Sigmoid colon (tissue), 4 donors: ENCODE results near the gene SLC1A5.

Experiments
- POLR2A ChIP-seq, 2 donors: fragments of 450-650 bp; IDR thresholded peaks; one replicate each; pipeline ENCODE4 v1.6.1; 2016; ENCODE audit warnings: antibody characterized with exemption in 2 of 2, mild to moderate bottlenecking in 2 of 2, moderate library complexity in 2 of 2
- POLR2AphosphoS5 ChIP-seq, 4 donors: sonication (generic); formaldehyde crosslinking; IDR thresholded peaks; one replicate each; pipeline ENCODE4 v1.6.1; 2017; ENCODE audit warnings: antibody characterized with exemption in 4 of 4
- TF ChIP-seq, protein P1 (sequence below), 4 experiments: fragments of 450-650 bp in 3 of 4; fragments of 200-600 bp in 1 of 4; IDR thresholded peaks; one replicate each; pipeline ENCODE4 v1.5.1; 2016 to 2019; ENCODE audit warnings: antibody characterized with exemption in 4 of 4, mild to moderate bottlenecking in 3 of 4, moderate library complexity in 2 of 4

DNA sequence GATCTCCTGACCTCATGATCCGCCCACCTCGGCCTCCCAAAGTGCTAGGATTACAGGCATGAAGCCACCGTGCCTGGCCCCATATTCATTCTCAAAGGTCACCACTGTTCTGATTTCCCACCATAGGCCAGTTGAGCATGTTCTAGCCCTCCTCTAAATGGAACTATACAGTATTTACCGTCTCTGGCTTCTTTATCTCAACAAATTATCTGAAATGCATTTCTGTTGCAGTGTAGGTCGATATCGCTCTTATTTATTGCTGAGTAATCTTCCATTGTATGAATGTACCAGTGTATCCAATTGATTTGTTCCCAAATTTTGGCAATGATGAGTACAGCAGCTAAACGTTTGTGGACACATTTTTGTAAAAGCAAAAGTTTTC is 15.4 kb downstream of the SLC1A5 start:
- TF ChIP-seq, protein P1, sequence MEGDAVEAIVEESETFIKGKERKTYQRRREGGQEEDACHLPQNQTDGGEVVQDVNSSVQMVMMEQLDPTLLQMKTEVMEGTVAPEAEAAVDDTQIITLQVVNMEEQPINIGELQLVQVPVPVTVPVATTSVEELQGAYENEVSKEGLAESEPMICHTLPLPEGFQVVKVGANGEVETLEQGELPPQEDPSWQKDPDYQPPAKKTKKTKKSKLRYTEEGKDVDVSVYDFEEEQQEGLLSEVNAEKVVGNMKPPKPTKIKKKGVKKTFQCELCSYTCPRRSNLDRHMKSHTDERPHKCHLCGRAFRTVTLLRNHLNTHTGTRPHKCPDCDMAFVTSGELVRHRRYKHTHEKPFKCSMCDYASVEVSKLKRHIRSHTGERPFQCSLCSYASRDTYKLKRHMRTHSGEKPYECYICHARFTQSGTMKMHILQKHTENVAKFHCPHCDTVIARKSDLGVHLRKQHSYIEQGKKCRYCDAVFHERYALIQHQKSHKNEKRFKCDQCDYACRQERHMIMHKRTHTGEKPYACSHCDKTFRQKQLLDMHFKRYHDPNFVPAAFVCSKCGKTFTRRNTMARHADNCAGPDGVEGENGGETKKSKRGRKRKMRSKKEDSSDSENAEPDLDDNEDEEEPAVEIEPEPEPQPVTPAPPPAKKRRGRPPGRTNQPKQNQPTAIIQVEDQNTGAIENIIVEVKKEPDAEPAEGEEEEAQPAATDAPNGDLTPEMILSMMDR (IDR thresholded peaks at IDR 0.05) = no peak
- TF ChIP-seq POLR2AphosphoS5 (IDR thresholded peaks at IDR 0.05) (no peak), POLR2A (IDR thresholded peaks at IDR 0.05) (no peak)
